GM18499 (cell line): ENCODE measurements around the gene SLX4.

Experiments
- ATAC-seq: cut with Tn5 transposase; IDR thresholded peaks from one replicate; pipeline ENCODE4 v1.9.1; 2021; ENCODE audit warnings: moderate number of reproducible peaks; ENCODE audit not compliant: insufficient read depth, unreplicated experiment

SLX4 gene

GRCh38 chr16:3561626-3562025, 49.8 kb downstream of the SLX4 start:
- no peak for ATAC-seq

DNA sequence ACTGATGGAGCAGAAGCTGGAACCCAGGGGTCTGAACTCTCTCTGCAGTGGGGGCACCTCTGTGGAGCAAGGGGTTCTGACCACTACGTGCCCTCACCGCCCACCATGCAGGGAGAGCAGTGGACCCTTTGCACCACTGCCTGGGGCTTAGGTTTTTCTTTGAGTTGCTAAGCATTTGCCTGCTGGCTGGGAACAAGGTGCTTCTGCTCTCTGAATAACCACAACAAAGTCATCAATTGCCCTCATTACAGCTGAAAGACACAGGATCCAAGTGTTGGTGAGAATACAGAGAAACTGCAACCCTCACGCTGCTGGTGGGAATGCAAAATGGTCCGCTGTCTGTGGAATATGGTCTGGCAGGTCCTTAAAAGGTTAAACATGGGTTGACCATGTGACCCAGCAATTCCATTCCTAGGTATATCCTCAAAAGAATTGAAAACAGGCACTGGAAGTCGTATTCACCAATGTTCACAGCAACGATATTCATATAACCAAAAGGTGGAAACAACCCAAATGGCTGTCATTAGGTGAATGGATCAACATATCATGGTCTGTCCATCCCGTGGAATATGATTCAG, 57.0 kb downstream of the SLX4 start:
- no peak for ATAC-seq

DNA sequence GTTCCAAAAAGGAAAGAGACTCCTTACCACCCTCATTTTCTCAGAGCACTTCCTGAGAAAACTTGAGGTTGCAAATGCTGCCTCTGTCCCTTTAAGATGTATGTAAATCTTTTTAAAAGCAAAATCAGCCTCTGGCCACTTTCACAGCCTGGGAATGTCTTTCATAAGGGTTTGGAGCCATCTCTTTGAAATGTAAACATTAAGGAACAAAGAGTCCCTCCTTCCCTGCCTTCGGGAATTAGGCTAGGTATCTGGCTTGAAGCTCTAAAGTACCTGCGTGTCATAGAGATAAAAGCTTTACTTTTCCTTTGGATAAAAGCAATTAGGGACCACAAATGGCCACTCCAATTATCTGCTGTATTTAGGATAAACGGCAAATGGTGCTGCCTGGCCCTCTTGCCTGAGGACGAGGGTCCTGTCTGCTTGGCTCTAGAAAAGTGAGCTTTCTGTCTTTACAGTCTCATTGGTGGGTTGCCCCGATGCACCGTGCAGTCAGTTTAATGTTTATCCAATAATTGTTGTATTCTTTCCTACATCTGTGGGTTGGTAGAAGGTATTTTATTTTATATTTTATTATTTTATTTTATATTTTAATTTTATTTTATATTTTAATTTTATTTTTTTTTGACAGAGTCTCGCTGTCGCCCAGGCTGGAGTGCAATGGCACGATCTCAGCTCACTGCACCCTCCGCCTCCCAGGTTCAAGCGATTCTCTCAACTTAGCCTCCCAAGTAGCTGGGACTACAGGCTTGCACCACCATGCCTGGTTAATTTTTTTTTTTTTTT, 58.1 kb downstream of the SLX4 start:
- ATAC-seq = no peak

GRCh38 chr16:3550851-3551847, 60.3 kb downstream of the SLX4 start:
- no peak for ATAC-seq

DNA sequence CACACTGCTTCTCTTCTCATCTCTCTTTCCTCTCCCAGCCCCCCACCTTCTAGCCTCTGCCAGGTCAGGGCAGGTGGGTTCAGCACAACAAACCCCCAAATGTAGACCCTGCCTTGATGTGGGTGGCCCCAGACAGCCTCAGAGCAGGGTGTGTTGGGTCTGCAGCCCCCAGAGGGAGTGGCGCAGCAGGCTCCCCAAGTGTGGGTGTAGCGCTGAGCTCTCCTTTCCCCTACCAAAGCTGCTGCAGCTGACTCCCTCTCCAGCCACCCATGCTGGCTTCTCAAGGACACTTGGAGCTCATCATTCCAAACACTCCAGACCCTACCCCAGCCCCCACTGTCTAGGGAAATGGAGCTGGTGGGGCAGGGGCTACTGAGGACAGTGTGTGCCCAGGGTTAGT, 61.5 kb downstream of the SLX4 start:
- no peak for ATAC-seq

- ATAC-seq = no peak
These were observed 62.5 kb downstream of the SLX4 start for GRCh38 chr16:3548859-3549258.

- no peak for ATAC-seq
These were observed 63.0 kb downstream of the SLX4 start for GRCh38 chr16:3548445-3548844.

DNA sequence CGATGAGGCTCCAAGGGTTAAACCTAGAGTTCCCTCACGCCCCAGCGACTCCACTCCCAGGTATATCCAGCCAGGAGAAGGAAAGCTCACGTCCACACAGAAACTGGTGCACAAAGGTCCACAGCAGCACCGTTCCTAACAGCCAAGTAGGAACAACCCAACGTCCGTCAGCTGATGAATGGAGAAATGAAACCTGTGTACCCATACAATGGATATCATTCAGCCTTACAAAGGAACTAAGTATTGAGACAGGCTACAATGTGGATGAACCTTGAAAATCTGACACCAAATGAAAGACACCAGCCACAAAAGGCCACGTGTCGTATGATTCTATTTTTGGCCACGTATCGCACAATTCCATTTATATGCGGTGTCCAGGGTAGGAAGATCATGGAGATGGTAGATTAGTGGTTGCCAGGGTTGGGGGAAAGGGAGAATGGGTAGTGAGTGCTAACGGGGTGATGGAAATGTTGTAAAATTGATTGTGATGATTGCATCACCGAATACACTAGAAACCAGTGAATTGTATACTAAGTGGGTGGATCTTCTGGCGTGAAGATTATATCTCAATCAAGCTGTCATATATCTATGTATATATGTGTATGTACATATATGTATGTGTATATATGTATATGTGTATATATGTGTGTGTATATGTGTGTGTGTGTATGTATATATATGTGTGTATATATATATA, 64.3 kb downstream of the SLX4 start:
- no peak for ATAC-seq

GRCh38 chr16:3542601-3543373, 68.6 kb downstream of the SLX4 start:
- no peak for ATAC-seq

GRCh38 chr16:3541527-3542155, 69.8 kb downstream of the SLX4 start:
- ATAC-seq = no peak

DNA sequence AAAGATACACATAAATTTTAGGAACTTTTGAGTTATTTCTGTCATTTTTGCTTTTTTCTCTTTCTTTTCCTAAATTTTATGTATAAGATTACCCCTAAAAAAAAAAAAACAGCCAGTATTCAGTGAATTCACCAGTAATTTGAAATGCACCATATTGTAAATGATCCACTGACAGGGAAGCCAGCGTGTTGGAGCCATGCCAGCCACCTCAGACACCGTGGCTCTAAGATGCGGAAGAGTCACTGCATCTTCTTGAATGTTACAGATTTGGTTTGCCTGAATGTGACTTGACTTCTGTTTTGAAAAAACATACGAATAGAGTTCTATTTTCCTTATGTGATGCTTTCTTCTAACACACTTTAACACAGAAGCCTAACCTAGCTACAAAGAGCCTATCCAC, 73.2 kb downstream of the SLX4 start:
- no peak for ATAC-seq

DNA sequence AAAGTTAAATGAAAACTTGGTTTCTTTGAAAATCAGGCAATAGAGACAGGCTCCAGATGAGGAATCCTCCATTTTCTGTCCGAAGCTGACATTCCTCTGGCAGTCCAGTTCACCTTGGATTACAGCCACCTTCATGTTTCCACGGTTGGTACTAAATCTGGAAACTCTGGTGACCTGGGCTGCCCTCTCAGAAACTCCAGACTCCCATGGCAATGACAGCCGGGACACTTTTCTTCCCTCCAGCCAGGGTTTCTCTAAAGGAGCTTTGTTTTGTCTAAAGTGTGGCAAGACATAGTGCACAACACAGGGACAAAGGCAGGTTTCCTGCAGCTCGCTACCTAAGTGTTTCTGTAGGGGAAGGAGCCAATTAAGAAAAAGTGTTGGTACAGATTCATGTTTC, 74.6 kb downstream of the SLX4 start:
- no peak for ATAC-seq

GRCh38 chr16:3536271-3536731, 75.1 kb downstream of the SLX4 start:
- ATAC-seq = no peak

- no peak for ATAC-seq
These were observed 77.3 kb downstream of the SLX4 start for GRCh38 chr16:3534126-3534525.

DNA sequence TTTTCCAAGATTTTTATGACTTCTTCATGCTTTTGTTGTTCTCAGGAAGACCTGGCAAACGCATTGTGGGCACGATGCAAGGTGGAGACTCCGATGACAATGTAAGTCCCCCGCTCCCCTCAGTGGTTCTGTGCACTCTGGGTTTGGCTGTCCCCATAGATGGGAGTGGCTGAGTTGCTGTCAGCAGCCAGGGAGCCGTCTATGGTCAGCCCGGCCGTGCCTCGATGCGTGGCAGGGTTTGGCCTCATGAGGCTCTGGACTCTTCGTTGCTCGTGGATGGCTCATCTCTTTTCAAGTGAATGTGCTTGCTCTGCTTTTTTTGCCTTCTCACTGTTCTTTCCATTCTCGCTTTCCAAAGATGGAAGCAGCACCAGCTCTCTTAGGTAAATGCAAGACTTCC, 78.7 kb downstream of the SLX4 start:
- no peak for ATAC-seq
